MCF 10A (cell line): ENCODE measurements around the gene MSI2. TPM values are rescaled to one million over a fixed set of nuclear protein-coding genes. Genes with fewer than 3 reads are reported as not detected.

Experiments used
- BruUV-seq: library from RNA; stranded (reverse); fragments of 400-500 nt; replicated peaks from 2 replicates; lab custom pipeline; 2021; lab: Mats Ljungman, UMichigan
- CTCF ChIA-PET: fragments of 300-600 bp; sonication (Branson Sonifier 250); formaldehyde crosslinking; extraction: SDS; loops from one replicate; lab custom pipeline; 2021; ENCODE audit warnings: antibody characterized with exemption, inconsistent platforms; lab: Yijun Ruan, JAX
- POLR2A ChIA-PET: fragments of 300-600, 350-650 bp; sonication (Branson Sonifier 250); formaldehyde crosslinking; extraction: SDS; loops from one replicate; lab custom pipeline; 2020; ENCODE audit warnings: antibody characterized with exemption, inconsistent platforms; lab: Yijun Ruan, JAX
- DNase-seq: peaks from one replicate; pipeline ENCODE4 v3.0.0-alpha.2; 2018; ENCODE audit not compliant: unreplicated experiment
- H3K27ac Mint-ChIP-seq: one replicate; pipeline ENCODE4 v1.8.0; 2022; ENCODE audit warnings: mild to moderate bottlenecking, low read depth, mixed read lengths; ENCODE audit not compliant: unreplicated experiment
- H3K27me3 Mint-ChIP-seq: one replicate; pipeline ENCODE4 v1.8.0; 2022; ENCODE audit warnings: mixed read lengths; ENCODE audit not compliant: insufficient read depth, unreplicated experiment
- H3K36me3 Mint-ChIP-seq: one replicate; pipeline ENCODE4 v1.8.0; 2022; ENCODE audit warnings: mild to moderate bottlenecking, moderate library complexity, mixed read lengths; ENCODE audit not compliant: insufficient read depth, unreplicated experiment
- H3K4me1 Mint-ChIP-seq: one replicate; pipeline ENCODE4 v1.8.0; 2022; ENCODE audit warnings: mixed read lengths; ENCODE audit not compliant: insufficient read depth, unreplicated experiment
- H3K4me3 Mint-ChIP-seq: one replicate; pipeline ENCODE4 v1.8.0; 2022; ENCODE audit warnings: mild to moderate bottlenecking, moderate library complexity, mixed read lengths; ENCODE audit not compliant: unreplicated experiment
- H3K9me3 Mint-ChIP-seq: one replicate; pipeline ENCODE4 v1.8.0; 2022; ENCODE audit warnings: mixed read lengths; ENCODE audit not compliant: unreplicated experiment
- CTCF ChIP-seq: fragments of 200-600 bp; IDR thresholded peaks from one replicate; pipeline ENCODE4 v1.8.0; 2022; ENCODE audit warnings: antibody characterized with exemption, mild to moderate bottlenecking; ENCODE audit not compliant: unreplicated experiment
- intact Hi-C: fragments of 100-400 bp; cut with micrococcal nuclease; formaldehyde crosslinking; loops from 2 replicates; pipeline ENCODE4 v1.14.1; 2022
- total RNA-seq: library from RNA; stranded (reverse); gene quantifications from 2 replicates; pipeline ENCODE4 v1.2.3, GENCODE V29; 2022

MSI2 gene
- total RNA-seq, 1 experiment from 2014 or later, result 60.6 TPM

DNA sequence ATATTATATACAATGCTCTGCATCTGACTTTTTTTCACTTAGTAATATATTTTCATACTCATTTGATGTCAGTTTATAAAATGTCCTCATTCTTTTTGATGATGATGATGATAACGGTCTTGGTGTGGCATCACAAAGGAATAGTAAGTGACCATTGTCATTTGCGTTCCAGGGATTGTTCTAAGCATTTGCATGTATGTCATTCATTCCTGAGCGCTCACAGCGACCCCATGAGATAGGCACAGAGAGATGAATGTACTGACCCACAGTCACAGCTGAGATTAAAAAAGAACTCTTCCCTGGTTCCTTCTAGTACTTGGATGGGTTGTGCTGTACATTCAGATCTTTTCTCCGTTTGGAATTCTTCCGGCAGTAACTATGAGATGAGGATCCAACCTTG, 21.2 kb upstream of the MSI2 start:
- DNase-seq, result no peak
- no TSS peak for BruUV-seq
- Mint-ChIP-seq H3K27me3 (no peaks in the 10 kb centered on the region), H3K4me1 (peaks cover 10% of the 10 kb centered on the region), H3K27ac (no peak overlapping the region), H3K36me3 (no peaks in the 10 kb centered on the region), H3K9me3 (no peaks in the 10 kb centered on the region), H3K4me3 (no peak overlapping the region)
- no peak for TF ChIP-seq CTCF
- intact Hi-C loops, result no loop called here
- ChIA-PET CTCF (no interaction called here), POLR2A (no interaction called here)

DNA sequence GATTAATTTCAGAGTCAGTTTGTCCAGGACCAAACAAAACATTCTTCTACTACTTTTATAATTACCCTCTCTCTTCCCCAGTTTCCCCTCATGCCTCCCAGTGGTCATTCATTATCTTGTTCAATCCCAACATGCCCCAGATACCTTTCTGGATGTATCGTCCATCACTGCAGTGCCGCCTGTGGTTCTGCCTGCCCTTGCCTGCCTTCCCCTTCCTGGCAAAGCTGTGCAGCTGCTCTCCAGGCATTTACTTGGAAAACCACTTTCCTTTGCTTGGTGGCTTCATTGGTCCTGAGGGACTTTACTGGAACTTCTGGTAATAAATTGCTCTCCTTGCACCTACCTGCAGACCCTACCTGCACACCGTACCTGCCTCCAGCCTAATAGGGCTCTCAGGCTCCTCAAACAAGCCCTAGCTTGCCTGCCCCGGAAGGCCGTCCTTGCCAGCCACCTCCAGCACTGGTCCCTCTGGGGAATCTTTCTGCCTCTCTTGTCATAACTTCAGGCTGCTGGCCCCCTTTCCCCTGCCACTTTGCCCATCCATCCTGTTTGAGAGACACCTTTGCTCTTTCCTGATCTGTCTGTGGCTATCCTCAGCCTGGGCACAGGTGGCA, 19.5 kb upstream of the MSI2 start:
- BruUV-seq, result no TSS peak
- Mint-ChIP-seq H3K27me3 (no peaks in the 10 kb centered on the region), H3K4me1 (peaks cover 10% of the 10 kb centered on the region), H3K36me3 (no peaks in the 10 kb centered on the region), H3K4me3 (no peak overlapping the region), H3K9me3 (no peaks in the 10 kb centered on the region), H3K27ac (no peak overlapping the region)
- intact Hi-C loops, result no loop called here
- no peak for DNase-seq
- TF ChIP-seq CTCF, result no peak
- ChIA-PET CTCF (interaction anchor here (0.6 kb wide), 1 partner anchor 511 kb away, joined by 3 read pairs; no protein-coding TSS in a partner anchor), POLR2A (interaction anchor here (1.2 kb wide), 1 partner anchor 12 kb away, joined by 3 read pairs; no protein-coding TSS in a partner anchor)

DNA sequence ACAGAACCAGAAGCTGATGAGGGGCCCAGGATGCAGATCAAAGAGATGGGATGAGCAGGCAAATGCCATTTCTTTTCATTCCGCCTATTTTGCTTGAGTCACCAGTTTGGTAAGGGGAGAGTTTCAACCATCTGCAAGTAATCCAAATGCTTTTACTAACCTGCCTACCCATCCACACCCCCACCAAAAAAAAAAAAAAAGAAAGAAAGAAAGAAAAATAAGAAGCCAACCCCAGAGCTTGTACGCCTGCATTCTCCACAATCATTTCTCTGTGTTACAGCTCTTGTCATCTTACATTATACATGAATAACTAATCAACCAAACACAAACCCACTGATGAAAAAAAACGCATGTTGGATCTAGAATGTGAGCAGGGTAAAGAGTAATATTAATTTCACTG, 15.7 kb upstream of the MSI2 start:
- no peaks in the 10 kb centered on the region for H3K36me3 Mint-ChIP-seq
- POLR2A ChIA-PET, result no interaction called here
- no peak for DNase-seq
- peaks cover 15% of the 10 kb centered on the region for H3K4me1 Mint-ChIP-seq
- no peak overlapping the region for H3K27ac Mint-ChIP-seq
- H3K9me3 Mint-ChIP-seq, result no peaks in the 10 kb centered on the region
- no TSS peak for BruUV-seq
- TF ChIP-seq CTCF, result no peak
- H3K4me3 Mint-ChIP-seq, result no peak overlapping the region
- no peaks in the 10 kb centered on the region for H3K27me3 Mint-ChIP-seq
- intact Hi-C loops, result loop anchor here (5.0 to 10.0 kb wide), 2 partner anchors 277 to 594 kb away; no protein-coding TSS in a partner anchor
- CTCF ChIA-PET, result interaction anchor here (0.6 to 0.7 kb wide), 4 partner anchors 38 to 507 kb away, joined by 3 to 6 read pairs (median 5); no protein-coding TSS in a partner anchor

DNA sequence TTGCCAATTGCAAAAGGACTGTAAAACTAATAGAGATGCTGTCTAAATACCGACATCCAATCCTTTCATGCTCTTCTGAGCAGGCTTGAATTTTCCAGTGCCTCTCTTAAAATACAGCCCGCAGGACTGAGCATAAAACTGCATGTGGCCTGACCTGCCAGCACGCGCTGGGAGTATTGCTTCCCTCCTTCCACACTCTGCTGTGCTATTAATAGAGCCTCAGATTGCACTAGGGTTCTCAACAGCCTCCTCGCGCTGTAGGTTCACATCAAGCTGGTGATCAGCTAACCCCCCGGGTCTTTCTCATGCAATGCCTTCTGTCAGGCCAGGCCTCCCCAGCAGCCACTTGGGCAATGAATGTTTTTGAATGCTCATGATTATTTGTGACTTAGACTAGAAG, 14.2 kb upstream of the MSI2 start:
- H3K36me3 Mint-ChIP-seq, result no peaks in the 10 kb centered on the region
- DNase-seq, result no peak
- H3K27ac Mint-ChIP-seq, result no peak overlapping the region
- intact Hi-C loops, result loop anchor here (2.0 to 10.0 kb wide), 4 partner anchors 199 to 871 kb away; no protein-coding TSS in a partner anchor
- H3K4me3 Mint-ChIP-seq, result no peak overlapping the region
- ChIA-PET POLR2A (interaction anchor here (0.7 kb wide), 2 partner anchors 22 to 500 kb away, joined by 3 read pairs; no protein-coding TSS in a partner anchor), CTCF (interaction anchor here (0.5 to 3.8 kb wide), 22 partner anchors 11 to 655 kb away, joined by 3 to 35 read pairs (median 10); partner anchors contain the start of gene CCDC182)
- no peaks in the 10 kb centered on the region for H3K9me3 Mint-ChIP-seq
- BruUV-seq, result no TSS peak
- no peak for TF ChIP-seq CTCF
- H3K27me3 Mint-ChIP-seq, result no peaks in the 10 kb centered on the region
- peaks cover 7% of the 10 kb centered on the region for H3K4me1 Mint-ChIP-seq
